ENCODE data around the gene DOCK4.

DOCK4 gene

GRCh38 chr7:112059675-112060074 lies 146.5 kb downstream of the DOCK4 start:
- H3K27ac ChIP-seq = no peak overlapping the region
- no peak for TF ChIP-seq CTCF (conservative IDR thresholded peaks at IDR 0.05)
- TF ChIP-seq ZFX (IDR thresholded peaks at IDR 0.05) = no peak

- TF ChIP-seq CTCF (conservative IDR thresholded peaks at IDR 0.05) (no peak), ZFX (IDR thresholded peaks at IDR 0.05) (no peak)
- no peak overlapping the region for H3K27ac ChIP-seq
Measured at GRCh38 chr7:112058686-112059085, 147.5 kb downstream of the DOCK4 start.

GRCh38 chr7:112056409-112056808 lies 149.8 kb downstream of the DOCK4 start:
- TF ChIP-seq CTCF (conservative IDR thresholded peaks at IDR 0.05) = no peak
- no peak for TF ChIP-seq ZFX (IDR thresholded peaks at IDR 0.05)
- H3K27ac ChIP-seq = no peak overlapping the region

GRCh38 chr7:112053737-112054069 lies 152.5 kb downstream of the DOCK4 start:
- no peak for TF ChIP-seq CTCF (conservative IDR thresholded peaks at IDR 0.05)
- no peak for TF ChIP-seq ZFX (IDR thresholded peaks at IDR 0.05)
- no peak overlapping the region for H3K27ac ChIP-seq

GRCh38 chr7:112052993-112053736 lies 153.0 kb downstream of the DOCK4 start:
- TF ChIP-seq ZFX (IDR thresholded peaks at IDR 0.05) (no peak), CTCF (conservative IDR thresholded peaks at IDR 0.05) (no peak)
- no peak overlapping the region for H3K27ac ChIP-seq

GRCh38 chr7:112052498-112052897 lies 153.7 kb downstream of the DOCK4 start:
- H3K27ac ChIP-seq = no peak overlapping the region
- TF ChIP-seq CTCF (conservative IDR thresholded peaks at IDR 0.05) (no peak), ZFX (IDR thresholded peaks at IDR 0.05) (no peak)

- TF ChIP-seq ZFX (IDR thresholded peaks at IDR 0.05) (no peak), CTCF (conservative IDR thresholded peaks at IDR 0.05) (no peak)
- no peak overlapping the region for H3K27ac ChIP-seq
Measured at GRCh38 chr7:112050250-112050881, 155.8 kb downstream of the DOCK4 start.

All from C4-2B (cell line).